WTC11 (cell line): Measurements from ENCODE around the gene SHCBP1. TPM values are rescaled to one million over a fixed set of nuclear protein-coding genes. Genes with fewer than 3 reads are reported as not detected.

Source experiments
- ATAC-seq: fragments of 200-7000 bp; cut with Tn5 transposase; 2 replicates; pipeline ENCODE4 v1.10.0; 2021; ENCODE audit warnings: mild to moderate bottlenecking, moderate library complexity
- CTCF ChIA-PET: fragments of 300-600 bp; sonication (Branson Sonifier 250); formaldehyde crosslinking; loops from one replicate; lab custom pipeline; 2021; ENCODE audit warnings: antibody characterized with exemption; lab: Charles Lee
- POLR2A ChIA-PET: fragments of 350-600 bp; sonication (Branson Sonifier 250); formaldehyde crosslinking; loops from one replicate; lab custom pipeline; 2021; ENCODE audit warnings: antibody characterized with exemption; lab: Charles Lee
- DNase-seq: peaks from one replicate; pipeline ENCODE4 v3.0.0; 2021; ENCODE audit warnings: low spot score
- H3K27ac Mint-ChIP-seq: 2 replicates; pipeline ENCODE4 v1.8.0; 2021; ENCODE audit warnings: mixed read lengths
- H3K27me3 Mint-ChIP-seq: 2 replicates; pipeline ENCODE4 v1.8.0; 2021; ENCODE audit warnings: low read depth, mild to moderate bottlenecking, moderate library complexity, mixed read lengths
- H3K36me3 Mint-ChIP-seq: 2 replicates; pipeline ENCODE4 v1.8.0; 2021; ENCODE audit warnings: mixed read lengths
- H3K4me1 Mint-ChIP-seq: 2 replicates; pipeline ENCODE4 v1.8.0; 2022; ENCODE audit warnings: mixed read lengths
- H3K4me3 Mint-ChIP-seq: 2 replicates; pipeline ENCODE4 v1.8.0; 2021; ENCODE audit warnings: mild to moderate bottlenecking, moderate library complexity, mixed read lengths
- H3K9me3 Mint-ChIP-seq: 2 replicates; pipeline ENCODE4 v1.8.0; 2021; ENCODE audit warnings: mixed read lengths
- CBFB ChIP-seq: sonication (generic); formaldehyde crosslinking; IDR thresholded peaks from 2 replicates; pipeline ENCODE4 v1.8.1; 2022; ENCODE audit warnings: mild to moderate bottlenecking, low read depth, missing genetic modification reagents
- CREB1 ChIP-seq: sonication (generic); formaldehyde crosslinking; IDR thresholded peaks from 2 replicates; pipeline ENCODE4 v1.8.0; 2023; ENCODE audit warnings: mild to moderate bottlenecking, missing genetic modification reagents
- CREM ChIP-seq: sonication (generic); formaldehyde crosslinking; IDR thresholded peaks from 2 replicates; pipeline ENCODE4 v1.8.1; 2022; ENCODE audit warnings: mild to moderate bottlenecking, missing genetic modification reagents, moderate library complexity
- GABPB1 ChIP-seq: sonication (generic); formaldehyde crosslinking; IDR thresholded peaks from 2 replicates; pipeline ENCODE4 v1.8.1; 2023; ENCODE audit warnings: mild to moderate bottlenecking, missing genetic modification reagents
- IRF2 ChIP-seq: sonication (generic); formaldehyde crosslinking; IDR thresholded peaks from 2 replicates; pipeline ENCODE4 v1.8.0; 2022; ENCODE audit warnings: low read depth, missing genetic modification reagents, borderline replicate concordance
- JAZF1 ChIP-seq: fragments of 250-450 bp; sonication (Bioruptor Pico); IDR thresholded peaks from 2 replicates; pipeline ENCODE4 v1.9.0; 2021; ENCODE audit warnings: moderate library complexity, mild to moderate bottlenecking, inconsistent platforms
- NFATC4 ChIP-seq: fragments of 250-450 bp; sonication (Bioruptor Pico); IDR thresholded peaks from 2 replicates; pipeline ENCODE4 v1.9.0; 2021; ENCODE audit warnings: mild to moderate bottlenecking
- NFYB ChIP-seq: sonication (generic); formaldehyde crosslinking; conservative IDR thresholded peaks from 2 replicates; pipeline ENCODE4 v1.8.0; 2022; ENCODE audit warnings: low read depth, missing genetic modification reagents
- NR1H2 ChIP-seq: sonication (generic); formaldehyde crosslinking; IDR thresholded peaks from 2 replicates; pipeline ENCODE4 v1.9.0; 2021; ENCODE audit warnings: mild to moderate bottlenecking, moderate library complexity, missing genetic modification reagents
- NR3C1 ChIP-seq: sonication (generic); formaldehyde crosslinking; conservative IDR thresholded peaks from 2 replicates; pipeline ENCODE4 v1.8.1; 2023; ENCODE audit warnings: low read depth, mild to moderate bottlenecking, missing genetic modification reagents
- RORB ChIP-seq: fragments of 250-450 bp; sonication (Bioruptor Pico); IDR thresholded peaks from 2 replicates; pipeline ENCODE4 v1.9.0; 2021; ENCODE audit warnings: mild to moderate bottlenecking
- SOX15 ChIP-seq: fragments of 250-450 bp; sonication (Bioruptor Pico); IDR thresholded peaks from 2 replicates; pipeline ENCODE4 v1.9.0; 2021; ENCODE audit warnings: mild to moderate bottlenecking
- TEAD4 ChIP-seq: sonication (generic); formaldehyde crosslinking; IDR thresholded peaks from 2 replicates; pipeline ENCODE4 v1.8.0; 2022; ENCODE audit warnings: mild to moderate bottlenecking, missing genetic modification reagents
- ZBTB21 ChIP-seq: sonication (generic); formaldehyde crosslinking; IDR thresholded peaks from 2 replicates; pipeline ENCODE4 v1.8.1; 2023; ENCODE audit warnings: mild to moderate bottlenecking, missing genetic modification reagents, borderline replicate concordance
- ZNF416 ChIP-seq: fragments of 250-450 bp; sonication (Bioruptor Pico); IDR thresholded peaks from 2 replicates; pipeline ENCODE4 v1.9.0; 2021; ENCODE audit warnings: mild to moderate bottlenecking, inconsistent platforms
- ZNF423 ChIP-seq: fragments of 250-450 bp; sonication (Bioruptor Pico); IDR thresholded peaks from 2 replicates; pipeline ENCODE4 v2.1.2; 2022; ENCODE audit warnings: mild to moderate bottlenecking, moderate library complexity
- total RNA-seq: library from RNA; stranded (reverse); gene quantifications from 3 replicates; pipeline ENCODE4 v1.2.3, GENCODE V29; 2021
- TF ChIP-seq, protein P1 (sequence below): fragments of 250-450 bp; sonication (Bioruptor Pico); IDR thresholded peaks from 2 replicates; pipeline ENCODE4 v2.1.2; 2022; ENCODE audit warnings: mild to moderate bottlenecking, moderate library complexity
- TF ChIP-seq, protein P2 (sequence below): fragments of 250-450 bp; sonication (Bioruptor Pico); IDR thresholded peaks from 2 replicates; pipeline ENCODE4 v1.9.0; 2021; ENCODE audit warnings: moderate library complexity, mild to moderate bottlenecking, inconsistent platforms, borderline replicate concordance
- TF ChIP-seq, protein P3 (sequence below): sonication (generic); formaldehyde crosslinking; IDR thresholded peaks from 2 replicates; pipeline ENCODE4 v1.8.1; 2022; ENCODE audit warnings: mild to moderate bottlenecking, moderate library complexity, missing genetic modification reagents
- TF ChIP-seq, protein P4 (sequence below): sonication (generic); formaldehyde crosslinking; IDR thresholded peaks from 2 replicates; pipeline ENCODE4 v1.8.1; 2022; ENCODE audit warnings: mild to moderate bottlenecking, missing genetic modification reagents, moderate library complexity, borderline replicate concordance
- TF ChIP-seq, protein P5 (sequence below): sonication (generic); formaldehyde crosslinking; IDR thresholded peaks from 2 replicates; pipeline ENCODE4 v1.8.0; 2022; ENCODE audit warnings: mild to moderate bottlenecking, missing genetic modification reagents
- TF ChIP-seq, protein P6 (sequence below): sonication (generic); formaldehyde crosslinking; IDR thresholded peaks from 2 replicates; pipeline ENCODE4 v1.8.1; 2023; ENCODE audit warnings: mild to moderate bottlenecking, missing genetic modification reagents, moderate library complexity
- TF ChIP-seq, protein P7 (sequence below): fragments of 250-450 bp; sonication (Bioruptor Pico); IDR thresholded peaks from 2 replicates; pipeline ENCODE4 v1.9.0; 2021; ENCODE audit warnings: mild to moderate bottlenecking
- TF ChIP-seq, protein P8 (sequence below): sonication (generic); formaldehyde crosslinking; IDR thresholded peaks from 2 replicates; pipeline ENCODE4 v1.8.1; 2023; ENCODE audit warnings: mild to moderate bottlenecking, missing genetic modification reagents, borderline replicate concordance

SHCBP1 gene
- total RNA-seq, 1 experiment from 2014 or later: 20.2 TPM

DNA sequence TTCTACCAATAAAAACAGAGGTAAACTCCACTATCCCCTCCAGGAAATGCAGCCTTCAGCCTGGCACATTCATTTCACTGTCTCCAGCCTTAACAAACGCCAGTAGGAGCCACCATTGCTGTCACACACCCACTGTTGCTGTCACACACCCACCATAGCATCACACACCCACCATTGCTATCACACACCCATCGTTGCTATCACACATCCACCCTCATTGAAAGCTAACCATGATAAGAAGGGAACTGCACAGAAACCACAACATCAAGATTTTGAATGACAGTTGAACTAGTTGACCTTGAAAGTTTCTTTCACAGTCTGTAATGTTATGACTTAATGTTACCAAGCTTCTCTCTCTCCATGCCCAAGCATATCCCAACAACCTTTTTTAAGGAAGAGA, 38.1 kb downstream of the SHCBP1 start:
- TF ChIP-seq JAZF1: no peak
- no peak for TF ChIP-seq TEAD4 (CRISPR knock-in tag)
- TF ChIP-seq, protein P1, sequence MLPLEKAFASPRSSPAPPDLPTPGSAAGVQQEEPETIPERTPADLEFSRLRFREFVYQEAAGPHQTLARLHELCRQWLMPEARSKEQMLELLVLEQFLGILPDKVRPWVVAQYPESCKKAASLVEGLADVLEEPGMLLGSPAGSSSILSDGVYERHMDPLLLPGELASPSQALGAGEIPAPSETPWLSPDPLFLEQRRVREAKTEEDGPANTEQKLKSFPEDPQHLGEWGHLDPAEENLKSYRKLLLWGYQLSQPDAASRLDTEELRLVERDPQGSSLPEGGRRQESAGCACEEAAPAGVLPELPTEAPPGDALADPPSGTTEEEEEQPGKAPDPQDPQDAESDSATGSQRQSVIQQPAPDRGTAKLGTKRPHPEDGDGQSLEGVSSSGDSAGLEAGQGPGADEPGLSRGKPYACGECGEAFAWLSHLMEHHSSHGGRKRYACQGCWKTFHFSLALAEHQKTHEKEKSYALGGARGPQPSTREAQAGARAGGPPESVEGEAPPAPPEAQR: no peak
- TF ChIP-seq IRF2 (CRISPR knock-in tag): no peak
- H3K4me1 Mint-ChIP-seq: no peaks in the 10 kb centered on the region
- no peak overlapping the region for H3K27ac Mint-ChIP-seq
- H3K4me3 Mint-ChIP-seq: no peak overlapping the region
- H3K9me3 Mint-ChIP-seq: peaks cover 7% of the 10 kb centered on the region; the same call in 1 of the 2 replicates
- ATAC-seq (no peak), DNase-seq (no peak)
- ChIA-PET POLR2A (interaction anchor here (0.6 kb wide), 1 partner anchor 38 kb away, joined by 3 read pairs; no protein-coding TSS in a partner anchor), CTCF (no interaction called here)
- H3K36me3 Mint-ChIP-seq: peaks cover 51% of the 10 kb centered on the region
- no peaks in the 10 kb centered on the region for H3K27me3 Mint-ChIP-seq

DNA sequence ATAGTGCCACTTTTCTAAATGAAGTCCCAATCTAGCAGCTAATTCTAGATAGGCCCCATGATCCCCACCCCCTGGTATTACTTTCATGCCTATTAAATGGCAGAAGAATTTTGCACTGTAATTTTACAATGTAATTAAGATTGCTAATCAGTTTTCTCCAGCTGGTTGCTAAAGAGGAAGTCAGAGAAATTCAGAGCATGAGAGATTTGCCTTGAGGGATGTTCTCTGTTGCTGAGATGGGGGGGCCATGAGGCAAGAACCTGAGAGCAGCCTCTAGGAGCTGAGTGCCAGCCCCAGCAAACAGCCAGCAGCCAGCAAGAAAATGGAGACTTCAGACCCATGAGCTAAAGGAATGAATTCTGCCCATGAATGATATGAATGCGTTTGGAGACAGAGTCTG, 38.9 kb downstream of the SHCBP1 start:
- H3K9me3 Mint-ChIP-seq: peaks cover 7% of the 10 kb centered on the region; the same call in 1 of the 2 replicates
- H3K4me1 Mint-ChIP-seq: no peaks in the 10 kb centered on the region
- CTCF ChIA-PET: no interaction called here
- ATAC-seq (no peak), DNase-seq (no peak)
- POLR2A ChIA-PET: no interaction called here
- TF ChIP-seq NFYB (no peak), ZNF423 (no peak), ZNF416 (CRISPR knock-in tag) (no peak), CREB1 (CRISPR knock-in tag) (no peak), GABPB1 (CRISPR knock-in tag) (no peak), CBFB (CRISPR knock-in tag) (no peak)
- TF ChIP-seq, protein P2, sequence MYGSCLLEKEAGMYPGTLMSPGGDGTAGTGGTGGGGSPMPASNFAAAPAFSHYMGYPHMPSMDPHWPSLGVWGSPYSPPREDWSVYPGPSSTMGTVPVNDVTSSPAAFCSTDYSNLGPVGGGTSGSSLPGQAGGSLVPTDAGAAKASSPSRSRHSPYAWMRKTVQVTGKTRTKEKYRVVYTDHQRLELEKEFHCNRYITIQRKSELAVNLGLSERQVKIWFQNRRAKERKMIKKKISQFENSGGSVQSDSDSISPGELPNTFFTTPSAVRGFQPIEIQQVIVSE (CRISPR knock-in tag): no peak
- TF ChIP-seq, protein P3, sequence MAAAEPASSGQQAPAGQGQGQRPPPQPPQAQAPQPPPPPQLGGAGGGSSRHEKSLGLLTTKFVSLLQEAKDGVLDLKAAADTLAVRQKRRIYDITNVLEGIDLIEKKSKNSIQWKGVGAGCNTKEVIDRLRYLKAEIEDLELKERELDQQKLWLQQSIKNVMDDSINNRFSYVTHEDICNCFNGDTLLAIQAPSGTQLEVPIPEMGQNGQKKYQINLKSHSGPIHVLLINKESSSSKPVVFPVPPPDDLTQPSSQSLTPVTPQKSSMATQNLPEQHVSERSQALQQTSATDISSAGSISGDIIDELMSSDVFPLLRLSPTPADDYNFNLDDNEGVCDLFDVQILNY: no peak
- TF ChIP-seq, protein P4, sequence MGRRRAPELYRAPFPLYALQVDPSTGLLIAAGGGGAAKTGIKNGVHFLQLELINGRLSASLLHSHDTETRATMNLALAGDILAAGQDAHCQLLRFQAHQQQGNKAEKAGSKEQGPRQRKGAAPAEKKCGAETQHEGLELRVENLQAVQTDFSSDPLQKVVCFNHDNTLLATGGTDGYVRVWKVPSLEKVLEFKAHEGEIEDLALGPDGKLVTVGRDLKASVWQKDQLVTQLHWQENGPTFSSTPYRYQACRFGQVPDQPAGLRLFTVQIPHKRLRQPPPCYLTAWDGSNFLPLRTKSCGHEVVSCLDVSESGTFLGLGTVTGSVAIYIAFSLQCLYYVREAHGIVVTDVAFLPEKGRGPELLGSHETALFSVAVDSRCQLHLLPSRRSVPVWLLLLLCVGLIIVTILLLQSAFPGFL (CRISPR knock-in tag): no peak
- TF ChIP-seq, protein P5, sequence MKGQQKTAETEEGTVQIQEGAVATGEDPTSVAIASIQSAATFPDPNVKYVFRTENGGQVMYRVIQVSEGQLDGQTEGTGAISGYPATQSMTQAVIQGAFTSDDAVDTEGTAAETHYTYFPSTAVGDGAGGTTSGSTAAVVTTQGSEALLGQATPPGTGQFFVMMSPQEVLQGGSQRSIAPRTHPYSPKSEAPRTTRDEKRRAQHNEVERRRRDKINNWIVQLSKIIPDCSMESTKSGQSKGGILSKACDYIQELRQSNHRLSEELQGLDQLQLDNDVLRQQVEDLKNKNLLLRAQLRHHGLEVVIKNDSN (CRISPR knock-in tag): no peak
- TF ChIP-seq, protein P6, sequence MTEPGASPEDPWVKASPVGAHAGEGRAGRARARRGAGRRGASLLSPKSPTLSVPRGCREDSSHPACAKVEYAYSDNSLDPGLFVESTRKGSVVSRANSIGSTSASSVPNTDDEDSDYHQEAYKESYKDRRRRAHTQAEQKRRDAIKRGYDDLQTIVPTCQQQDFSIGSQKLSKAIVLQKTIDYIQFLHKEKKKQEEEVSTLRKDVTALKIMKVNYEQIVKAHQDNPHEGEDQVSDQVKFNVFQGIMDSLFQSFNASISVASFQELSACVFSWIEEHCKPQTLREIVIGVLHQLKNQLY: no peak
- H3K4me3 Mint-ChIP-seq: no peak overlapping the region
- H3K36me3 Mint-ChIP-seq: peaks cover 51% of the 10 kb centered on the region
- H3K27me3 Mint-ChIP-seq: no peaks in the 10 kb centered on the region
- no peak overlapping the region for H3K27ac Mint-ChIP-seq

DNA sequence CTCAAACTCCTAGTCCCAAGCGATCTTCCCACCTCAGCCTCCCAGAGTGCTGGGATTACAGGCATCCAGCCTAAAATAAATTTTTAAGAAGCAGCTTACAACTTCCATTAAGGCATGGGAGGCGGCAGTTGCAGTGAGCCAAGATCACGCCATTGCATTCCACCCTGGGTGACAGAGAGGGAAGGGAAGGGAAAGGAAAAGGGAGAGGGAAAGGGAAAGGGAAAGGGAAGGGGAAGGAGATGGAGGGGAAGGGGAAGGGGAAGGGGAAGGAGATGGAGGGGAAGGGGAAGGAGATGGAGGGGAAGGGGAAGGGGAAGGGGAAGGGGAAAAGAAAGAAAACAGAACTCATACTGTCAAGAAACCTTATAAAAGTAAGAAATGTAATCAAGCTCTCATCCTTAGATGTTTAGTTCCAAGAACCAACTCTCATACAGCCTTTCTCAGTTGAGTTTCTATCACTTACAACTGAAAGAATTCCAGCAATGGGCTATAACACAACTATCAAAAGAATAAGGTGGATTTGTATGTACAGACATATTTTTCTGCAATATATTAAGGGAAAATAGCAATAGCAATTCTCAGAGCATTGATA, 43.1 kb downstream of the SHCBP1 start:
- Mint-ChIP-seq H3K4me1 (no peaks in the 10 kb centered on the region), H3K4me3 (no peak overlapping the region), H3K27me3 (no peaks in the 10 kb centered on the region), H3K9me3 (no peaks in the 10 kb centered on the region), H3K27ac (no peak overlapping the region), H3K36me3 (peaks cover 22% of the 10 kb centered on the region)
- ATAC-seq (no peak), DNase-seq (no peak)
- CTCF ChIA-PET: no interaction called here
- POLR2A ChIA-PET: no interaction called here
- no peak for TF ChIP-seq RORB (CRISPR knock-in tag)
- no peak for TF ChIP-seq ZBTB21 (CRISPR knock-in tag)
- no peak for TF ChIP-seq NR3C1 (CRISPR knock-in tag)
- no peak for TF ChIP-seq CREM (CRISPR knock-in tag)
- TF ChIP-seq, protein P7, sequence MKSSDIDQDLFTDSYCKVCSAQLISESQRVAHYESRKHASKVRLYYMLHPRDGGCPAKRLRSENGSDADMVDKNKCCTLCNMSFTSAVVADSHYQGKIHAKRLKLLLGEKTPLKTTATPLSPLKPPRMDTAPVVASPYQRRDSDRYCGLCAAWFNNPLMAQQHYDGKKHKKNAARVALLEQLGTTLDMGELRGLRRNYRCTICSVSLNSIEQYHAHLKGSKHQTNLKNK (CRISPR knock-in tag): no peak
- TF ChIP-seq, protein P8, sequence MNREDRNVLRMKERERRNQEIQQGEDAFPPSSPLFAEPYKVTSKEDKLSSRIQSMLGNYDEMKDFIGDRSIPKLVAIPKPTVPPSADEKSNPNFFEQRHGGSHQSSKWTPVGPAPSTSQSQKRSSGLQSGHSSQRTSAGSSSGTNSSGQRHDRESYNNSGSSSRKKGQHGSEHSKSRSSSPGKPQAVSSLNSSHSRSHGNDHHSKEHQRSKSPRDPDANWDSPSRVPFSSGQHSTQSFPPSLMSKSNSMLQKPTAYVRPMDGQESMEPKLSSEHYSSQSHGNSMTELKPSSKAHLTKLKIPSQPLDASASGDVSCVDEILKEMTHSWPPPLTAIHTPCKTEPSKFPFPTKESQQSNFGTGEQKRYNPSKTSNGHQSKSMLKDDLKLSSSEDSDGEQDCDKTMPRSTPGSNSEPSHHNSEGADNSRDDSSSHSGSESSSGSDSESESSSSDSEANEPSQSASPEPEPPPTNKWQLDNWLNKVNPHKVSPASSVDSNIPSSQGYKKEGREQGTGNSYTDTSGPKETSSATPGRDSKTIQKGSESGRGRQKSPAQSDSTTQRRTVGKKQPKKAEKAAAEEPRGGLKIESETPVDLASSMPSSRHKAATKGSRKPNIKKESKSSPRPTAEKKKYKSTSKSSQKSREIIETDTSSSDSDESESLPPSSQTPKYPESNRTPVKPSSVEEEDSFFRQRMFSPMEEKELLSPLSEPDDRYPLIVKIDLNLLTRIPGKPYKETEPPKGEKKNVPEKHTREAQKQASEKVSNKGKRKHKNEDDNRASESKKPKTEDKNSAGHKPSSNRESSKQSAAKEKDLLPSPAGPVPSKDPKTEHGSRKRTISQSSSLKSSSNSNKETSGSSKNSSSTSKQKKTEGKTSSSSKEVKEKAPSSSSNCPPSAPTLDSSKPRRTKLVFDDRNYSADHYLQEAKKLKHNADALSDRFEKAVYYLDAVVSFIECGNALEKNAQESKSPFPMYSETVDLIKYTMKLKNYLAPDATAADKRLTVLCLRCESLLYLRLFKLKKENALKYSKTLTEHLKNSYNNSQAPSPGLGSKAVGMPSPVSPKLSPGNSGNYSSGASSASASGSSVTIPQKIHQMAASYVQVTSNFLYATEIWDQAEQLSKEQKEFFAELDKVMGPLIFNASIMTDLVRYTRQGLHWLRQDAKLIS: no peak
- TF ChIP-seq NR1H2 (CRISPR knock-in tag): no peak
- no peak for TF ChIP-seq SOX15
- no peak for TF ChIP-seq NFATC4
- TF ChIP-seq CREB1 (CRISPR knock-in tag): no peak
